GM18517 (cell line): ENCODE measurements around the gene TAS1R1.

ENCODE experiments used
- ATAC-seq: cut with Tn5 transposase; IDR thresholded peaks from one replicate; pipeline ENCODE4 v1.9.1; 2021; ENCODE audit warnings: mild to moderate bottlenecking, moderate library complexity; ENCODE audit not compliant: unreplicated experiment

TAS1R1 gene

GRCh38 chr1:6602669-6603237 lies 47.6 kb downstream of the TAS1R1 start, which contains the start of gene KLHL21:
Gene KLHL21, minus strand, starts transcription at chr1:6602869. Its CDS starts 52 bp downstream, at chr1:6602817.
- ATAC-seq, result peak; percentile 40

- ATAC-seq, result peak; percentile 37
These were observed 48.3 kb downstream of the TAS1R1 start for GRCh38 chr1:6603238-6603914.

DNA sequence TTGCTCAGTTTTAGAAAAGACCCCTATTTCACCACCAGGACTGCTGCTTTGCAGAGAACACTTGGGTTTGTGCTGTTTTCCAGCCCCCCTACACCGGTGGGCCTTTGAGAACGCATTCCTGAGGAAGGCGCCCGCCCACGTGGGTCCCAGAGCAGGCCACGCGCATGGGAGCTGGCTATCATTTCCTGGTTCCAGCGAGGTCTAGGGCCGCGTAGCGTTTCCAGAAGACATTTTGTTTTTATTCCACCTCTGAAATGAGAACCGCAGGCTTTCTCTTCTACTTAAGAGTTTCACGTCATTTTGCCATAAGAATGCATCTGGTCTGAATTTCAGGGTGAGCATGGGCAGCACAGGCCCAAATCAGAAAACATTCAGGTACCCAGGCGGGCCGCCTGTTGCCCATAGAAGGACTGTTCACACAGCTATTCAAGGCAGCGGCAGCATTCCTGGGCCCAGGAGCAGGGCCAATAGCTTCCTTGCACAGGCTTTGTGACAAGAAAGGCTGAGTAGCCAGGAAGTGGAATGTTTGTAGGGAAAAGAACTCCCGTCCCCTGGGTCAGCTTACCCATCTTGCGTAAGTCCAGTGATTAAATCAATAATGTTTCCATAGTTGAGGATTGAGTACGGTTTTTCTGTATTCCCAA lies 48.9 kb downstream of the TAS1R1 start:
- ATAC-seq, result no peak

DNA sequence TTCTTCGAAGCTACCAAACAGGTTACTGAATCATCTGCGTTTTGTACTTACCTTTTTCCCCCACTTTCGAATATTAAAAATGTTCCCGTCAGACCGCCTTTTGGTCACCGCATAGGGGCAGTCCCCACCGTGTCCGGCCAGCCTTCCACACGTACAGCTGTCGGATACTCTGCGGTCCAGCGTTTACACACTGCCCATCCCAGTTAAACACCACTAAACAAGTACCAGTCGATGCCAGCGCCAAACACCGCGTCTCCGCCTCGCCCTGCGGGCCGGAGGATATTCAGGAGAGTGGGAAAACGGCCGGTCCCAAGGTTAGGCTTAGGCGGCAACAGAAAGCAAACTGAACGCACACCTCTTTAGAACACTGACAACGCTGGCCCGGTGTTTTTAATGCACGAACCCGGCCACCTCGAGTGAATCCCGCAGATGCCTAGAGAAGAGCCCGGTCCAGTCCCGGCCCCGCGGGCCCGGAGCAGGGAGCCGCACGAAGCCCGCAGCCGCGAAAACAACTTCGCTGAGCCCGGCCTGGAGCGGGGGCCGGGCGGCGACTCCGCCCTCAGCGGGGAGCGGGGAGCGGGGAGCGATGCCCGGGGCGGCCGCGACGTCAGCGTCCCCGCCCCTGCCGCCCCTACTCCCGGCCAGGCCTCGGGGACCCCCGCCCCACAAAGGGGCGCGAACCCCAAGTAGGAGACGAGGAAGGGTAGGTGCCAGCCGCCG lies 57.7 kb downstream of the TAS1R1 start:
- ATAC-seq, result peak; percentile 3

GRCh38 chr1:6613361-6614018 lies 58.4 kb downstream of the TAS1R1 start, which contains the start of gene PHF13:
Gene PHF13, plus strand, starts transcription at chr1:6613731. Its CDS starts 336 bp downstream, at chr1:6614067.
- ATAC-seq, result peak; percentile 90

DNA sequence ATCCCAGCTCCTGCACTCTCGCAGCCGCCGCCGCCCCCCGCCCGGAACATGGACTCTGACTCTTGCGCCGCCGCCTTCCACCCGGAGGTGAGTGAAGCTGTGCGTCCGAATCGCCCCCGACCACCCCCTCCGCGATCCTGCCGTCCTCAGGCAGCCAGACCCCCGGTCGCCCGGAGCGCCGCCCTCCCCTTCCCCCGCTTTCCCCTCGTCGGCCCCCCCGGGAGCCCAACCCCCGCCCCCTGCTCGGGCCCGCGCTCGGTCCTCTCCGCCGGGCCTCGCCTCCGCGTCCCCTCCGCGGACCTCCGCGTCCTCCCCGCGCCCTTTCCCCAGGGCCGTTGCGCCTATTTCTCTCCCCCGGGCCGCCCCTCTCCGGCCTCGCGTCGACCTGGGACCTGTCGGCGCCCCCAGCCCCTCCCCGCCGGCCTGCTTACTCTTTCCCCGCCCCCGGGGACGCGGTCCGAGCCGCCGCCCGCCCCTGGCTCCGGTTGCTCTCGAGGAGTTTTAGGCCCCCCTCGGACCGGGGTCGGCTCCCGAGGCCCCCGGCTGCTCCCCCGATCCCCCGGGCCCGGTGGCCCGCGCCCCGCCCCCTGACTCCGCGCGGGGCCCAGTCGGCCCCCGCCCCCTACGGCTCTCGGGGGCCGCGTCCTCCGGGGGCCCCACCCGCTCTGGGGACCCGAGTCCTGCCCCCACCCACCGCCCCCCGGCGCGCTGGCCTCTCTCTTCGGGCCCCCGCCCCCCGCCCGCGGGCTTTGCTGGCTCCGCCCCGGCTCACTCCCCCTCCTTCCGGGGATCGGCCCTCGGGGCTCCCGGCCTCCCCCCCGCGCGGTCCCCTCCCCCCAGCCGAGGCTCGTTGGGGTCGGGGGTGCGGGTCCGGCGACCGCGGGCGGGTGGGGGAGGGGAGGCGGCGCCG lies 59.2 kb downstream of the TAS1R1 start:
- ATAC-seq, result no peak

GRCh38 chr1:6614929-6615785 lies 60.0 kb downstream of the TAS1R1 start:
- ATAC-seq, result no peak

DNA sequence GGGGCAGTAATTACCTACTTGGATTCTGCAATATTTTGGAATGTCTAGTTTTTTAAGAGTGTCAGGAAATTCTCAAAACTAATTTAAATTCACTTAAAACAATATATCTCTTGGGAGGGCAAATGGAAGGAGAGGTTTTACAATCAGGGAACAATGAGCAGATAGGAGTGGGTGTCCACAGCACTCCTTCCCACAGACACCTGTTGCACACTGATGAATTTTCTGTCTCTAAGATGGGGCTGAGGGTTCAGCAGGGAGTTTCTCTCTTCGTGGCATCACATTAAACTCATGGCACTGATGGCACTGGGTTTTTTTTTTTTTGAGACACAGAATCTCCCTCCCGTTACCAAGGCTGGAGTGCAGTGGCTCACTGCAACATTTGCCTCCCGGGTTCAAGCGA lies 63.9 kb downstream of the TAS1R1 start:
- ATAC-seq, result no peak

- no peak for ATAC-seq
These were observed 66.6 kb downstream of the TAS1R1 start for GRCh38 chr1:6621429-6622391.

DNA sequence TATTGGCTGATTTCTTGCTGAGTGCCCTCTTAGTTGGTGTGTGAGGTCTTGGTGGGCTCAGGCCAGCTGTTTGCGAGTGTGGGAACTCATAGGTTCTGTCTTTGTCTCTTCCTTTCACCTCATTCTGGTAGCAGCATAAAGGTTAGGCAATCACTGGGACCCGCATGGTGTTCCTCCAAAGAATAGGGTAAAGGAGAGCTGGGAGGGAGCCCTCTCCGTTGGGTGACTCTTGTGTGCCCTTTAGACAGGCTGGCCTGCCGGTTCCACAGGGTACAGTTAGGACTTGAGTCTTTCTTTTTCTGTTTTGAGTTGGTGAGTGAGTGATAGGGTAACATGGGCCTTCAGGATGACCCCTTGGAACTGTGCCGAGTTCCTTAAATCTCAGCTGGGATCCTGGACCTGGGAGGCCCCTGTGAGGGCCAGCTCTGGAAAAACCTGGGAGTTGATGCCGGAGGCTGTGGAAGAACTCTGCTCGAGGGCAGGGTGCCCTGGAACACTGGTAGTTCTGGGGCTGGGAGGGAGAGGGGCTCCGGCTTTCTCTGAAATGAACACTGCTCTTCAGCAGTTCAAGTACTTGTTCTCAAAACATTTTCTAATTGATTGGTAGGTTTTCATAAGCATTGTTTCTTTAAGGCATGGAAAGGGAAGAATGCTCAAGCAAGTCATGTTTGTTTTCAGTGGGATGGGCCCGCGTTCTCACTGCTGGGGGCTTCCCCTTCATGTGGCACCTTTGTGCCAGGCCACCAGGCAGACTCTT lies 67.5 kb downstream of the TAS1R1 start:
- no peak for ATAC-seq

DNA sequence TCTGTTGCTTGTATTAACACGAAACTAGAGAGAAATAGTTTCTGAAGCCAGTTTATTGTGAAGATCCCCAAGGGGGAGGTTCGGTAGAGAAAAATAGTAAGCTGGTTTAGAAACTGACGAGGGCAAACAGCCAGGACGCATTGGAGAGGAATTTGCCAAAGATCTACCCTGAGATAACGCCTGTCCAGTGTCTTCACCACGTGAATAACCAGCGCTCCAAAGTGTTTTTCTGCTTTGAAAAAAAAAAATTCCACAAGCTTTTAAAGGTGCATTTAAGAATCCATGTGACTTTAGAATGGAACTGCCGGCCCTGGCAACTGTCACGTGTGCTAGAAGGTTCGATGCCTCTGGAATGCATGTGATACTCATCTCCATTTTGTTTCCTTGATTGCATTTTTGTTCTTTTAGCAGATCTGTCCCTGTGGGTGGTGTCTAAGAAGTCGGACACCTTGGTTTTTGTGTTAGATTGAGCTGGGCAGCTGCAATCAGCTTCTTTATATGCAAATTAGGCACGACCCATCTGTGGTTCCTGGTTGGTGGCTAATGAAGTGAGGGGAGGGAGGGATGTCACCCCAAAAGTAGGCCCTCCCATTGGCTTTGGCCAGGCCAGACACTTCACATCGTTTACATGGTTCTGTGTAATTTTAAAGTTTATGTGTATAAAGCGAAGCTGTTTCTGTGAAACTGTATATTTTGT lies 68.3 kb downstream of the TAS1R1 start:
- ATAC-seq, result no peak

DNA sequence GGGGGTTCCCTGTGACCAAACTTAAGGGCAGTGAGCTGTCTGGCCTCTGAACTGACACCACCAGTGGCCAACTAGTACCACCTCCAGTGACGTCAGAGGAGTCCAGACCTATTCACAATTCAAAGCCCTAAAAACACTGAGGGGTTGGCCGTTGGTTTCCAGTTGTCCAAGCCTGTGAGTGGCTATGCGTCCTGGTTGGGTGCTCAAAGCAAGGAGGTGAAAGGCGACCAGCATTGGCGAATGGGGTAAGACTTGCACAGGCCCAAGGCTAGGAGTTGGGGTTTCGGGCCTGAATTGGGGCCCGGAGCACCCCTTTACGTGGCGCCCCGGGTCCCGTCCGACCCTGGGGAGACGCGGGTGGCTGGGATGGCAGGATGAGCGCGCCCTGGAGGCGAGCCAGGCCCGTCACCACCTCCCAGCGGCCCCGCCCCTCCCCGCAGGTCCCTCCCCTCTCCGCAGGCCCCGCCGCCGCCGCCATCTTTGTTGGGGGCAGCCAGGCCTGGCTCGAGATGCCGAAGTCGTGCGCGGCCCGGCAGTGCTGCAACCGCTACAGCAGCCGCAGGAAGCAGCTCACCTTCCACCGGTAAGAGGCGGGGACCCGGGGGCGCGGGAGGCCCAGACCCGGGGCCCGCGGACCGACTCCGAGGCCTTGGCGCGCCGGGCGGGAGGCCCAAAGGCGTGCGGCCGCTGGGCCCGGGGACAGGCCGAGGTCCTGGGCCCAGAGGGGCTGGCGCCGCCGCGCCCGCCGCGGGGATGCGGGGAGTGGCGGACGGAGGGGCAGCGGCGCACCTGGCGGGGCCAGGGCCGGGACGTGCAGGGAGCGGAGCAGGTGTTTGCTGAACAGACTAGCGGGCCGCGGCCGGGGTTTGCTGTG lies 69.8 kb downstream of the TAS1R1 start, which contains the start of gene THAP3:
TSS of gene THAP3 (plus strand) at position 159 of the 874 bp plus-strand sequence. CDS start at position 510, 351 bp downstream.
- ATAC-seq, result peak; percentile 69

DNA sequence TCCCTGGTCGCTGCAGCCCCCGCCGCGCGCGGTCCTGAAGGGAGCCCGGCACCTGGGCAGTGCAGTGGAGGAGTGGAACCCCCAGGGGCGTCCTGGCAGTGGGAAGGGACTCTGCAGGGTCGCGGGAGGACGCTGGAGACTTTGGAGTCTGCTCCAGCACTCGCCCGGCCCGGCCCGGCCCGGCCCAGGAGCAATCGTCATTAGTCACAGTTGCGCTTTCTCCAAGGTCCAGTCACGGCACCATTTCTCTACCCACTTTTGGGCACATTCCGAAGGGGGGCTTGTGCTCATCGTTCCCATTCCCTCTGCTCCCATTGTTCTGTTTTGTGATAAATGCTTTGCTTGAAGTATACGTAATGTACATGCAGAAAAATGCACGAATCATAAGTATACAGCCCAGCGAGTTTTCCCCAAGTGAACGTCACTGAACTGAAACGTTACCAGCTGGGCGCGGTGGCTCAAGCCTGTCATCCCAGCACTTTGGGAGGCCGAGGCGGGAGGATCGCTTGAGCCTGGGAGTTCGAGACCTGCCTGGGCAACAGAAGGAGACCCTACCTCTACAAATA lies 70.6 kb downstream of the TAS1R1 start:
- ATAC-seq, result peak; percentile 26

- ATAC-seq, result no peak
These were observed 71.9 kb downstream of the TAS1R1 start for GRCh38 chr1:6627031-6627430.
